WERI-Rb-1 (cell line): ENCODE measurements around the gene ITSN1.

Experiments used
- DNase-seq: peaks from one replicate; pipeline ENCODE4 v3.0.0-alpha.2; 2020
- H3K27ac ChIP-seq: fragments of 250-450 bp; sonication (Bioruptor Pico); 2 replicates; pipeline ENCODE4 v1.5.1; 2020; ENCODE audit warnings: mild to moderate bottlenecking, moderate library complexity
- H3K27me3 ChIP-seq: fragments of 250-450 bp; sonication (Bioruptor Pico); 2 replicates; pipeline ENCODE4 v1.5.1; 2021; ENCODE audit warnings: mild to moderate bottlenecking, low read depth, moderate library complexity; ENCODE audit not compliant: insufficient read depth, severe bottlenecking
- H3K36me3 ChIP-seq: fragments of 250-450 bp; sonication (Bioruptor Pico); 2 replicates; pipeline ENCODE4 v1.5.1; 2020; ENCODE audit warnings: mild to moderate bottlenecking, moderate library complexity
- H3K4me3 ChIP-seq: 2 replicates; pipeline ENCODE4 v1.5.1; 2011; ENCODE audit warnings: low read depth, mild to moderate bottlenecking, control low read depth, low read length
- H3K9me3 ChIP-seq: fragments of 250-450 bp; sonication (Bioruptor Pico); 2 replicates; pipeline ENCODE4 v1.5.1; 2021; ENCODE audit warnings: mild to moderate bottlenecking, moderate library complexity; ENCODE audit not compliant: severe bottlenecking
- TF ChIP-seq, protein P1 (sequence below): IDR thresholded peaks from 2 replicates; pipeline ENCODE4 v1.5.1; 2011; ENCODE audit warnings: low read depth, mild to moderate bottlenecking, control low read depth, inconsistent platforms, low read length

The ITSN1 gene

DNA sequence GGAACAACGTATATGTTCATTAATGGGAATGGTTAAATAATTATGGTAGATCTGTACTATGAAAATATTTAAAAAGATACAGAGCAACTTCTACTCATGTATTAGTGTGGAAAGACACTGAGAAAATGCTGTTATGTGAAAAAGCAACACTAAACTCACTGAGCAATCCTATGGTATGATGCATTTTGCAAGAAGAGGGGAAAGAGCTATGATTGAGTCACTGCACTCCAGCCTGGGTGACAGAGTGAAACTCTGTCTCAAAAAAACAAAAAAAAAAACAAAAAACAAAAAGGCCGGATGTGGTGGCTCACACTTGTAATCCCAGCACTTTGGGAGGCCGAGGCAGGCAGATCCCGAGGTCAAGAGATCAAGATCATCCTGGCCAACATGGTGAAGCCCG, 228.9 kb downstream of the ITSN1 start:
- no peaks in the 10 kb centered on the region for H3K36me3 ChIP-seq
- DNase-seq: no peak
- H3K9me3 ChIP-seq: no peaks in the 10 kb centered on the region
- H3K4me3 ChIP-seq: no peak overlapping the region
- no peak overlapping the region for H3K27ac ChIP-seq
- no peaks in the 10 kb centered on the region for H3K27me3 ChIP-seq
- TF ChIP-seq, protein P1, sequence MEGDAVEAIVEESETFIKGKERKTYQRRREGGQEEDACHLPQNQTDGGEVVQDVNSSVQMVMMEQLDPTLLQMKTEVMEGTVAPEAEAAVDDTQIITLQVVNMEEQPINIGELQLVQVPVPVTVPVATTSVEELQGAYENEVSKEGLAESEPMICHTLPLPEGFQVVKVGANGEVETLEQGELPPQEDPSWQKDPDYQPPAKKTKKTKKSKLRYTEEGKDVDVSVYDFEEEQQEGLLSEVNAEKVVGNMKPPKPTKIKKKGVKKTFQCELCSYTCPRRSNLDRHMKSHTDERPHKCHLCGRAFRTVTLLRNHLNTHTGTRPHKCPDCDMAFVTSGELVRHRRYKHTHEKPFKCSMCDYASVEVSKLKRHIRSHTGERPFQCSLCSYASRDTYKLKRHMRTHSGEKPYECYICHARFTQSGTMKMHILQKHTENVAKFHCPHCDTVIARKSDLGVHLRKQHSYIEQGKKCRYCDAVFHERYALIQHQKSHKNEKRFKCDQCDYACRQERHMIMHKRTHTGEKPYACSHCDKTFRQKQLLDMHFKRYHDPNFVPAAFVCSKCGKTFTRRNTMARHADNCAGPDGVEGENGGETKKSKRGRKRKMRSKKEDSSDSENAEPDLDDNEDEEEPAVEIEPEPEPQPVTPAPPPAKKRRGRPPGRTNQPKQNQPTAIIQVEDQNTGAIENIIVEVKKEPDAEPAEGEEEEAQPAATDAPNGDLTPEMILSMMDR: no peak

DNA sequence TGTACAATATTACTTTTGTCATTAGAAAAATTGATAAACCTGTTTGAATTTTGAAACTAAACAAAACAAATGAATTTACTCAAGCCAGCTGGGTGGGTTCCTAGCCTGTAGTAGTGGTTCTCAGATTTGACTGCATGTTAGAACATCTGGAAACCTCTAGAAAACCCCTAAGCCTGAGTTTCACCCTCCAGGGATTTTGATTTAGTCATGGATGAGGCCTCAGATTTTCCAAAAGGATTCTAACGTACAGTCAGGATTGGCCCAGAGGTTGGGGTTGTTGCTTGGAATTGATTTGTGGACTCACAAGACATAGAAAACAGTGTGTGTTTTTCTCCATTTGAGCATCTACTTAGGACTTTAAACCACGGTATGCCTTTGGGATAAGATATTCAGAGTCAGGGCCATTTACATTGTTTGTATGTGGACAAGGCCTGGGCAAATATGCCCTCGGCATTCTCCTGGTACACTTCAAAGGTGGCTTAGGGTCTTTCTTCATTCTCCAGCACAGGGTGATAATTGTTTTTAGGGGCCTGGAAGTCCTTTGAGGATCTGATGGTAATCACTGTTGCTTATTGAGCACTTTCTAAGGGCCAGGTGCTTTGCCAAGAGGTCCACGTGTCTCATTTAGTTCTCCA, 230.7 kb downstream of the ITSN1 start:
- H3K4me3 ChIP-seq: no peak overlapping the region
- TF ChIP-seq, protein P1: no peak
- DNase-seq: no peak
- H3K27me3 ChIP-seq: no peaks in the 10 kb centered on the region
- H3K36me3 ChIP-seq: no peaks in the 10 kb centered on the region
- H3K27ac ChIP-seq: no peak overlapping the region
- H3K9me3 ChIP-seq: no peaks in the 10 kb centered on the region

DNA sequence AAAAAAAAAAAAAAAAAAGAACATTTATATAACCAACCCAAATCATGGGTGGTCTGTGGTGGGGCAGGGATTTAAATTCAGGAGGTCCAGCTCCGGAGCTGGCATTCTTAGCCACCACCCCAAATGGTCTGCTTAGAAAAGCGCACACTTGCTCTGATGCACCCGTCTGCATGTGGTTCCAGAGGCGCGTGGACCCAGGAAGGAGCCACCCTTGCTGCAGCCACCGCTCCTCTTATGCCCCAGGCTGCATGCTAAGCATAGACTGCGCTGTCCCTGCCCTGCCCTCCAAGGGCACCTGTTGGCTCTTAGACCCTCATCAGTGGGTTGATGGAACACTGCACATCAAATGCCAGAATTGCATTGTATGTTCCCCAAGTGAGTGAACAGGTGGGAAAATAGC, 231.9 kb downstream of the ITSN1 start:
- no peak overlapping the region for H3K27ac ChIP-seq
- H3K36me3 ChIP-seq: no peaks in the 10 kb centered on the region
- TF ChIP-seq, protein P1: no peak
- no peak overlapping the region for H3K4me3 ChIP-seq
- no peak for DNase-seq
- no peaks in the 10 kb centered on the region for H3K9me3 ChIP-seq
- H3K27me3 ChIP-seq: no peaks in the 10 kb centered on the region

DNA sequence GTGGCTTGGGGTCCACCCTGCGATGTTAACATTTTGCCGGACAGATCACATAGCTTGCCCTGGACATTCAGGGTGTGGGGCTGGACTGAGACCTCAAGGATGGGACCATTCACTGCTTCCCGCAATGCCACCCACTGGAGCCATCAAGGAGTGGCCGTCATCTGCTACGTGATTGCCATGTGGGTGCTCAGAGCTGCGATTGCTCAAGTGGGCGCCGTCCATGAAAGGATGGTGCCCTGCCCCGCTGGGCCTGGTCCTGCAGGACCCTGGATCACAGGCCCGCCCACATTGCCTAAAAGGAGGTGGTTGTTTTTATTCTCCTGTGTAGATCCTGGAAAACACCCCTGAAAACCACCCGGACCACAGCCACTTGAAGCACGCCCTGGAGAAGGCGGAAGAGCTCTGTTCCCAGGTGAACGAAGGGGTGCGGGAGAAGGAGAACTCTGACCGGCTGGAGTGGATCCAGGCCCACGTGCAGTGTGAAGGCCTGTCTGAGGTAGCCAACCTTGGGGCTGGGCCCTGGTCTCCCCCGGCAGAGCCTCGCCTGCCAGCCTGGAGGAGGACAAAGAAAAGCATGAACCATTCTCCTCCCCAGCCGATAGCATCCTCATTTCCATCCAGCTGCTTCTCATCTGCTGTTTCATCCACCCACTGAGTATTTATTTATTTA, 232.9 kb downstream of the ITSN1 start:
- Histone ChIP-seq H3K4me3 (no peak overlapping the region), H3K27me3 (no peaks in the 10 kb centered on the region), H3K9me3 (no peaks in the 10 kb centered on the region), H3K27ac (no peak overlapping the region), H3K36me3 (no peaks in the 10 kb centered on the region)
- TF ChIP-seq, protein P1: no peak
- no peak for DNase-seq

DNA sequence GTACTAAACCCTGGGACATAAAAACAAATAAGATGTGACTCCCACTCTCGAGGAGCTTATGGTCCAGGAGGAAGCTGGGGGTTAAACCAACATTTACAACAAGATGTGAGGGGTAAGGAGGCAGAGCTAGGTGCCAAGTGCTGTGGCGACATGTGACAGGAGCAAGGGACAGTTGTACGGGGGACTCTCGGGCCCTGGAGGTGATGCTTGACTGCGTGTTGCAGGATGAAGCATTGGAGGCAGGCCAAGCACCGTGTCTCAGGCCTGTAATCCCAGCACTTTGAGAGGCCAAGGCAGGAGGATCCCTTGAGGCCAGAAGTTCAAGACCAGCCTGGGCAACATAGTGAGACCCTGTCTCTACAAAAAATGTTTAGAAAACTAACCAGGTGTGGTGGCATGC, 236.5 kb downstream of the ITSN1 start:
- no peaks in the 10 kb centered on the region for H3K9me3 ChIP-seq
- no peaks in the 10 kb centered on the region for H3K27me3 ChIP-seq
- no peak overlapping the region for H3K27ac ChIP-seq
- no peak for DNase-seq
- TF ChIP-seq, protein P1: no peak
- no peaks in the 10 kb centered on the region for H3K36me3 ChIP-seq
- no peak overlapping the region for H3K4me3 ChIP-seq

DNA sequence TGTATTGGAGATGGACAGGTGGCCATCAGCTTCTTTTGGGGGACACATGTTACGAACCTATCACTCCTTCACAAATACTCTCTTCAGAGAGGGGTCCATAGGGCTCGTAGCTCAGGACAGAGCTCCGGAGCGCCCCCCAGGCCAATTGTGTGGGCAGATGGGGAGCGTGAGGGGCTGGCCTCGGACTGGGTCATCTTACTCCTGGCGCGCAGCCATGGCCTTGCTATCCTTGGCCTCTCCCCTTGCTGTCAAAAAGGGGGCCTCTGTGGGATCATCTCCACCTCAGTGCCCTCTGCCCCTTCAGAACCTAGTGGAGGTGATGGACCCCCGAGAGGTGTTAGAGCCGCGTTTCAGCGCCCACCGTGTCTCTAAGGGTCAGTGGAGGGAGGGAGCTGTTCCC, 238.3 kb downstream of the ITSN1 start:
- DNase-seq: no peak
- Histone ChIP-seq H3K27me3 (no peaks in the 10 kb centered on the region), H3K4me3 (no peak overlapping the region), H3K27ac (no peak overlapping the region), H3K36me3 (no peaks in the 10 kb centered on the region), H3K9me3 (no peaks in the 10 kb centered on the region)
- TF ChIP-seq, protein P1: no peak
